H1 (cell line): ENCODE measurements around the gene AFF2.

Experiments used
- ATF3 ChIP-seq: IDR thresholded peaks from 2 replicates; pipeline ENCODE4 v1.6.1; 2011; ENCODE audit warnings: low read depth, mild to moderate bottlenecking, low read length; ENCODE audit not compliant: insufficient read depth
- CEBPB ChIP-seq: IDR thresholded peaks from 2 replicates; pipeline ENCODE4 v1.6.1; 2012; ENCODE audit warnings: low read depth, low read length
- CHD2 ChIP-seq: IDR thresholded peaks from 2 replicates; pipeline ENCODE4 v1.6.1; 2012; ENCODE audit warnings: low read length, improper control_type of control experiment
- CREB1 ChIP-seq: IDR thresholded peaks from 2 replicates; pipeline ENCODE4 v1.6.1; 2012; ENCODE audit warnings: inconsistent platforms
- CTCF ChIP-seq, 3 experiments: IDR thresholded peaks; 1 replicate in 2 of 3; 2 replicates in 1 of 3; pipeline versions ENCODE4 v1.5.1 to v1.6.1; 2011; ENCODE audit warnings: low read length in 3 of 3, mild to moderate bottlenecking in 3 of 3, inconsistent platforms in 2 of 3, low read depth in 1 of 3, moderate library complexity in 1 of 3; ENCODE audit not compliant: insufficient read depth in 1 of 3; ENCODE audit errors: control extremely low read depth in 1 of 3
- EZH2 ChIP-seq: fragments of 200-600 bp; sonication (generic); IDR thresholded peaks from 2 replicates; pipeline ENCODE4 v1.7.1; 2012; ENCODE audit warnings: low read depth, mild to moderate bottlenecking, moderate library complexity, low read length, inconsistent platforms; ENCODE audit not compliant: severe bottlenecking
- JUND ChIP-seq: IDR thresholded peaks from 2 replicates; pipeline ENCODE4 v1.6.1; 2011; ENCODE audit warnings: mild to moderate bottlenecking, improper control_type of control experiment, low read length
- POLR2A ChIP-seq, 2 experiments: IDR thresholded peaks; 1 replicate in 1 of 2; 2 replicates in 1 of 2; pipeline ENCODE4 v1.6.1; 2011; ENCODE audit warnings: low read depth in 2 of 2, low read length in 2 of 2, mild to moderate bottlenecking in 2 of 2; ENCODE audit errors: control extremely low read depth in 1 of 2
- RAD21 ChIP-seq, 2 experiments: IDR thresholded peaks in 1 of 2; conservative IDR thresholded peaks in 1 of 2; 2 replicates each; pipeline ENCODE4 v1.6.1; 2011; ENCODE audit warnings: low read depth in 2 of 2, low read length in 2 of 2, improper control_type of control experiment in 1 of 2, inconsistent platforms in 1 of 2, mild to moderate bottlenecking in 1 of 2, moderate library complexity in 1 of 2
- SP1 ChIP-seq: IDR thresholded peaks from 2 replicates; pipeline ENCODE4 v1.6.1; 2011; ENCODE audit warnings: low read depth, low read length
- SP2 ChIP-seq: IDR thresholded peaks from 2 replicates; pipeline ENCODE4 v1.6.1; 2012; ENCODE audit warnings: mild to moderate bottlenecking, low read length, inconsistent platforms
- TAF1 ChIP-seq: IDR thresholded peaks from 2 replicates; pipeline ENCODE4 v1.6.1; 2011; ENCODE audit warnings: mild to moderate bottlenecking, low read depth, low read length
- YY1 ChIP-seq: IDR thresholded peaks from 2 replicates; pipeline ENCODE4 v1.6.1; 2011; ENCODE audit warnings: low read depth, mild to moderate bottlenecking, low read length
- TF ChIP-seq, protein P1 (sequence below): IDR thresholded peaks from 2 replicates; pipeline ENCODE4 v1.6.1; 2012; ENCODE audit warnings: inconsistent platforms

DNA sequence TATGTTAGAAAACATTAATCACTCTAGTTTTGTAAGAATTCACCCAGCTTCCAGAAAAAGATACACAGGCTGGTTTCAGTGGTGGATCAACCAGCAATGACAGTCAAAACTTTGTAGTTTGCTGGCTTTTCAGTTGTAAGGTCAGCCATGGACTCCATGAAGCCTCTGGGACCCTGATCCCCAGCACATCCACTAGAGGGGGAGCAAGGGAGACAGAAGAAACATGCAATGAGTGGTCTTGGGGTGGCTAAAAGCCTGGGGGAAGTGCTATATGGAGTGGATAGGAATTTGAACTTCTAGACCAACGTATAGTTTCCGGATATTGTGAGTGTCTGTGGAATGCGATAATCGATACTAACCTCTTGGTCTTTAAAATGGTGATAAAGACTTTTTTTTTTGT, 72.7 kb downstream of the AFF2 start:
- TF ChIP-seq CTCF (IDR thresholded peaks at IDR 0.05; ENCODE audit: control extremely low read depth in 1 of 3, insufficient read depth in 1 of 3, low read depth in 1 of 3, low read length in 3 of 3) (peak; percentile 36 to 55 (median 49)), POLR2A (IDR thresholded peaks at IDR 0.05; ENCODE audit: control extremely low read depth in 1 of 2, low read depth in 2 of 2, low read length in 2 of 2) (no peak), TAF1 (no peak), CHD2 (no peak), ATF3 (no peak), EZH2 (no peak), JUND (no peak), SP1 (no peak), RAD21 (IDR thresholded peaks at IDR 0.05 in 1 of 2, conservative IDR thresholded peaks at IDR 0.05 in 1 of 2; ENCODE audit: low read depth in 2 of 2, low read length in 2 of 2) (peak; percentile 49 to 69), YY1 (no peak), CEBPB (no peak), SP2 (no peak), CREB1 (no peak)
- TF ChIP-seq, protein P1, sequence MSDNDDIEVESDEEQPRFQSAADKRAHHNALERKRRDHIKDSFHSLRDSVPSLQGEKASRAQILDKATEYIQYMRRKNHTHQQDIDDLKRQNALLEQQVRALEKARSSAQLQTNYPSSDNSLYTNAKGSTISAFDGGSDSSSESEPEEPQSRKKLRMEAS: no peak
